K562 (cell line): ENCODE measurements around the gene PLEKHG3. TPM values are rescaled to one million over a fixed set of nuclear protein-coding genes. Genes with fewer than 3 reads are reported as not detected.

Source experiments
- ATAC-seq: fragments of 200-7000 bp; cut with Tn5 transposase; 3 replicates; pipeline ENCODE4 v1.9.1; 2020; ENCODE audit warnings: moderate library complexity
- BruUV-seq: library from RNA; stranded (reverse); fragments of 400-500 nt; replicated peaks from 2 replicates; lab custom pipeline; 2021; lab: Mats Ljungman, UMichigan
- CTCF ChIA-PET: fragments of 300-600 bp; formaldehyde crosslinking; extraction: SDS; loops from one replicate; lab custom pipeline; 2021; ENCODE audit warnings: low intra/inter-chr PET ratio; lab: Yijun Ruan, JAX
- POLR2A ChIA-PET: fragments of 300-600, 350-650 bp; sonication (Branson Sonifier 250); formaldehyde crosslinking; extraction: SDS; loops from one replicate; lab custom pipeline; 2021; ENCODE audit warnings: antibody characterized with exemption, inconsistent platforms; lab: Yijun Ruan, JAX
- DNase-seq, 4 experiments: peaks; one replicate each; pipeline versions ENCODE4 v3.0.0 to v3.0.0-alpha.2; 2011 to 2018; ENCODE audit warnings: low spot score in 3 of 4, mixed read lengths in 3 of 4; ENCODE audit errors: extremely low read depth in 1 of 4
- FAIRE-seq: peaks from 2 replicates; lab custom pipeline; 2011; peaks lifted over from hg19 to GRCh38; lab: Jason Lieb, UNC
- H2AFZ ChIP-seq: 2 replicates; pipeline ENCODE4 v1.6.0; 2011; ENCODE audit warnings: low read depth, low read length, control low read depth, inconsistent platforms
- H3K27ac ChIP-seq: fragments of 200-600 bp; 3 replicates; pipeline ENCODE4 v1.8.0; 2011; ENCODE audit warnings: low read depth, mild to moderate bottlenecking, control low read depth, inconsistent platforms, low read length, moderate library complexity, mixed read lengths; ENCODE audit errors: extremely low read depth
- H3K27me3 ChIP-seq, 2 experiments: fragments of 300-600 bp in 1 of 2; 2 replicates in 1 of 2; 3 replicates in 1 of 2; pipeline versions ENCODE4 v1.6.0 to v1.8.0; 2011; ENCODE audit warnings: inconsistent platforms in 2 of 2, low read length in 2 of 2, mild to moderate bottlenecking in 1 of 2, mixed read lengths in 1 of 2, moderate library complexity in 1 of 2; ENCODE audit not compliant: control insufficient read depth in 2 of 2, insufficient read depth in 2 of 2
- H3K36me3 ChIP-seq: fragments of 300-600 bp; 3 replicates; pipeline ENCODE4 v1.8.0; 2011; ENCODE audit warnings: mild to moderate bottlenecking, low read length, inconsistent platforms; ENCODE audit not compliant: control insufficient read depth, insufficient read depth
- H3K4me1 ChIP-seq, 2 experiments: fragments of 200-600 bp in 1 of 2; replicated peaks in 1 of 2; 2 replicates in 1 of 2; 3 replicates in 1 of 2; pipeline versions ENCODE4 v1.5.1 to v1.8.0; 2011; ENCODE audit warnings: inconsistent platforms in 2 of 2, low read length in 2 of 2, mild to moderate bottlenecking in 1 of 2, mixed read lengths in 1 of 2, moderate library complexity in 1 of 2; ENCODE audit not compliant: control insufficient read depth in 2 of 2, insufficient read depth in 2 of 2
- H3K4me2 ChIP-seq: 2 replicates; pipeline ENCODE4 v1.6.1; 2011; ENCODE audit warnings: low read length, control low read depth, inconsistent platforms, mixed read lengths; ENCODE audit not compliant: insufficient read depth
- H3K4me3 ChIP-seq: fragments of 200-600 bp; sonication (generic), shearing (Covaris generic); 2 replicates; pipeline ENCODE4 v1.5.1; 2016; ENCODE audit warnings: control low read depth, inconsistent platforms
- H3K79me2 ChIP-seq: fragments of 200-600 bp; 3 replicates; pipeline ENCODE4 v1.8.0; 2011; ENCODE audit warnings: low read length, inconsistent platforms; ENCODE audit not compliant: control insufficient read depth, insufficient read depth
- H3K9ac ChIP-seq, 2 experiments: 2 replicates each; pipeline versions ENCODE4 v1.6.0 to v1.6.1; 2011; ENCODE audit warnings: low read depth in 2 of 2, low read length in 2 of 2, control low read depth in 1 of 2, inconsistent platforms in 1 of 2, mild to moderate bottlenecking in 1 of 2, mixed read lengths in 1 of 2; ENCODE audit not compliant: insufficient read depth in 1 of 2
- H3K9me1 ChIP-seq: one replicate; pipeline ENCODE4 v1.6.0; 2011; ENCODE audit warnings: inconsistent platforms, mild to moderate bottlenecking, low read length, moderate library complexity; ENCODE audit not compliant: control insufficient read depth, insufficient read depth
- H3K9me3 ChIP-seq: replicated peaks from 2 replicates; pipeline ENCODE4 v1.5.1; 2011; ENCODE audit warnings: low read depth, low read length, inconsistent platforms; ENCODE audit not compliant: control insufficient read depth, insufficient read depth
- H4K20me1 ChIP-seq: replicated peaks from 2 replicates; pipeline ENCODE4 v1.6.1; 2011; ENCODE audit warnings: low read length, inconsistent platforms, mixed read lengths; ENCODE audit not compliant: control insufficient read depth, insufficient read depth
- BMI1 ChIP-seq: fragments of 150-350 bp; IDR thresholded peaks from 2 replicates; pipeline ENCODE4 v1.6.1; 2014; ENCODE audit warnings: low read length
- LARP7 ChIP-seq: fragments of 450-650 bp; IDR thresholded peaks from 2 replicates; pipeline ENCODE4 v1.6.1; 2016
- SRSF9 ChIP-seq: fragments of 200-400 bp; formaldehyde crosslinking; IDR thresholded peaks from 2 replicates; pipeline ENCODE4 v1.6.1; 2017; ENCODE audit warnings: low read depth, low read length, borderline replicate concordance
- ZBTB12 ChIP-seq: fragments of 250-450 bp; sonication (Bioruptor Pico); IDR thresholded peaks from 2 replicates; pipeline ENCODE4 v1.4.0; 2020
- ZKSCAN1 ChIP-seq: fragments of 150-350 bp; IDR thresholded peaks from 2 replicates; pipeline ENCODE4 v1.6.1; 2016; ENCODE audit warnings: low read depth, low read length
- ZNF212 ChIP-seq: fragments of 450-650 bp; formaldehyde crosslinking; IDR thresholded peaks from 2 replicates; pipeline ENCODE4 v1.4.0; 2020; ENCODE audit warnings: mild to moderate bottlenecking
- WGBS: fragments of 100-300 bp; shearing (Covaris generic); methylation state at CpG from one replicate; pipeline ENCODE4 v1.1.6; 2016; ENCODE audit warnings: low coverage, mixed read lengths; ENCODE audit not compliant: insufficient coverage; ENCODE audit errors: missing lambda C conversion rate; 5-methylcytosine and 5-hydroxymethylcytosine counted together
- in situ Hi-C: fragments of 300-500 bp; cut with MboI; formaldehyde crosslinking; loops from 4 replicates; pipeline ENCODE4 v1.15.0; 2018; ENCODE audit warnings: inconsistent platforms, mixed read lengths
- intact Hi-C: fragments of 100-400 bp; cut with micrococcal nuclease; formaldehyde crosslinking; loops from 2 replicates; pipeline ENCODE4 v1.14.2; 2022
- polyA plus RNA-seq, 8 experiments: library from polyadenylated mRNA; depleted of rRNA in 4 of 8; stranded (reverse) in 5 of 8; unstranded in 3 of 8; fragments of >200 nt; fragmentation: Nextera tagmentation in 2 of 8; fragmentation: Illumina TruSeq in 1 of 8; extraction: Ambion mirVana in 2 of 8; extraction: Trizol in 1 of 8; gene quantifications; 2 replicates each; pipeline versions ENCODE4 v1.2.1 to v1.2.3, GENCODE V29; 2011 to 2014; ENCODE audit warnings: inconsistent platforms in 1 of 8, missing spikeins in 1 of 8
- total RNA-seq, 7 experiments: library from RNA; depleted of rRNA in 6 of 7; stranded (reverse); fragments of >200 nt in 6 of 7; fragmentation: Illumina TruSeq in 2 of 7; extraction: Trizol in 2 of 7; gene quantifications; 2 replicates each; pipeline versions ENCODE4 v1.2.1 to v1.2.3, GENCODE V29; 2011 to 2021; ENCODE audit warnings: low replicate concordance in 1 of 7

The PLEKHG3 gene
- total and polyA plus RNA-seq, 9 of the 15 experiments (the other 6 are each of a cell fraction or from before 2014, with no cell fraction given), result 0.04 to 0.16 TPM; not detected in 7

- Histone ChIP-seq H3K4me2 (no peak overlapping the region), H3K79me2 (no peaks in the 10 kb centered on the region), H3K36me3 (peaks cover 74% of the 10 kb centered on the region; the same call in 2 of the 3 replicates), H3K9me1 (no peaks in the 10 kb centered on the region), H4K20me1 (no peaks in the 10 kb centered on the region), H3K4me1 (no peaks in the 10 kb centered on the region), H3K27ac (no peak overlapping the region), H3K9ac (no peak overlapping the region), H2AFZ (no peak overlapping the region), H3K27me3 (no peaks in the 10 kb centered on the region), H3K9me3 (no peaks in the 10 kb centered on the region), H3K4me3 (no peak overlapping the region)
- BruUV-seq, result no TSS peak
- no peak for TF ChIP-seq BMI1
- ChIA-PET POLR2A (interaction anchor here (0.7 to 1.9 kb wide), 2 partner anchors 11 to 12 kb away, joined by 3 to 6 read pairs; no protein-coding TSS in a partner anchor), CTCF (no interaction called here)
- intact Hi-C loops (no loop called here), in situ Hi-C loops (no loop called here)
- no peak for ATAC-seq
- FAIRE-seq, result no peak
- no peak for DNase-seq
- 95% methylated on average over 6 of the region's 9 CpGs for WGBS
Measured at GRCh38 chr14:64784006-64784405, 79.8 kb downstream of the PLEKHG3 start.

- Histone ChIP-seq H3K27ac (no peak overlapping the region), H3K36me3 (peaks cover 79% of the 10 kb centered on the region; the same call in 2 of the 3 replicates), H3K4me3 (no peak overlapping the region), H3K9me3 (no peaks in the 10 kb centered on the region), H4K20me1 (no peaks in the 10 kb centered on the region), H3K4me2 (no peak overlapping the region), H3K9ac (peak overlapping the region in 1 of 2 experiments; percentile 31; a peak in 1 of 4 replicates), H3K27me3 (no peaks in the 10 kb centered on the region), H2AFZ (no peak overlapping the region), H3K9me1 (no peaks in the 10 kb centered on the region), H3K79me2 (no peaks in the 10 kb centered on the region), H3K4me1 (no peaks in the 10 kb centered on the region)
- BruUV-seq, result TSS peak; percentile 41
- in situ Hi-C loops, result no loop called here
- no peak for DNase-seq
- intact Hi-C loops, result no loop called here
- WGBS, result 96% methylated on average over 18 of the region's 24 CpGs
- FAIRE-seq, result no peak
- ATAC-seq, result no peak
- TF ChIP-seq LARP7 (no peak), ZNF212 (CRISPR knock-in tag) (no peak), SRSF9 (no peak), ZKSCAN1 (no peak), ZBTB12 (CRISPR knock-in tag) (no peak)
- POLR2A ChIA-PET, result interaction anchor here (0.5 to 2.2 kb wide), 2 partner anchors 11 to 18 kb away, joined by 3 to 9 read pairs; no protein-coding TSS in a partner anchor
- CTCF ChIA-PET, result no interaction called here
Measured at GRCh38 chr14:64786296-64787149, 82.3 kb downstream of the PLEKHG3 start.
